Neural progenitor cell (in vitro differentiated cells): Measurements from ENCODE around the gene SRP14. TPM values are rescaled to one million over a fixed set of nuclear protein-coding genes. Genes with fewer than 3 reads are reported as not detected.
A peak's percentile ranks its signal among the peaks of the same experiment; 100 is the strongest.

ENCODE experiments used
- DNase-seq: peaks from one replicate; pipeline ENCODE4 v3.0.0-alpha.2; 2016; ENCODE audit warnings: low spot score
- H2AFZ ChIP-seq: fragments of 200-600 bp; sonication (generic); replicated peaks from 2 replicates; pipeline ENCODE4 v1.6.1; 2016; ENCODE audit warnings: antibody characterized with exemption
- H3F3A ChIP-seq: fragments of 200-600 bp; sonication (generic); 2 replicates; pipeline ENCODE4 v1.6.1; 2016; ENCODE audit warnings: antibody characterized with exemption, low read depth
- H3K27ac ChIP-seq: fragments of 200-600 bp; sonication (generic); 2 replicates; pipeline ENCODE4 v1.5.1; 2016; ENCODE audit warnings: mild to moderate bottlenecking
- H3K27me3 ChIP-seq: fragments of 200-600 bp; sonication (generic); 2 replicates; pipeline ENCODE4 v1.6.1; 2016; ENCODE audit warnings: mild to moderate bottlenecking, moderate library complexity
- H3K36me3 ChIP-seq: fragments of 200-600 bp; sonication (generic); 2 replicates; pipeline ENCODE4 v1.5.1; 2016
- H3K4me1 ChIP-seq: fragments of 200-600 bp; sonication (generic); 2 replicates; pipeline ENCODE4 v1.6.1; 2016; ENCODE audit warnings: mixed run types
- H3K4me2 ChIP-seq: fragments of 200-600 bp; sonication (generic); 2 replicates; pipeline ENCODE4 v1.6.1; 2016
- H3K4me3 ChIP-seq: fragments of 200-600 bp; sonication (generic); 2 replicates; pipeline ENCODE4 v1.5.1; 2016
- H3K79me2 ChIP-seq: fragments of 200-600 bp; sonication (generic); 2 replicates; pipeline ENCODE4 v1.6.1; 2016; ENCODE audit warnings: low read depth
- H3K9ac ChIP-seq: fragments of 200-600 bp; sonication (generic); 2 replicates; pipeline ENCODE4 v1.6.1; 2016
- H3K9me3 ChIP-seq: fragments of 200-600 bp; sonication (generic); 2 replicates; pipeline ENCODE4 v1.5.1; 2016; ENCODE audit warnings: low read depth
- H4K20me1 ChIP-seq: fragments of 200-600 bp; sonication (generic); 2 replicates; pipeline ENCODE4 v1.6.1; 2016; ENCODE audit warnings: low read depth
- H3K27ac Mint-ChIP-seq: 3 replicates; pipeline ENCODE4 v1.8.0; 2021; ENCODE audit warnings: mixed read lengths
- H3K27me3 Mint-ChIP-seq: 2 replicates; pipeline ENCODE4 v1.8.0; 2022; ENCODE audit warnings: low read depth, mild to moderate bottlenecking, inconsistent platforms, moderate library complexity, mixed read lengths; ENCODE audit not compliant: insufficient read depth
- H3K36me3 Mint-ChIP-seq: 3 replicates; pipeline ENCODE4 v1.8.0; 2021; ENCODE audit warnings: mixed read lengths
- H3K4me1 Mint-ChIP-seq: 3 replicates; pipeline ENCODE4 v1.8.0; 2021; ENCODE audit warnings: mixed read lengths
- H3K4me3 Mint-ChIP-seq: 3 replicates; pipeline ENCODE4 v1.8.0; 2021; ENCODE audit warnings: mild to moderate bottlenecking, moderate library complexity, mixed read lengths
- H3K9me3 Mint-ChIP-seq: 3 replicates; pipeline ENCODE4 v1.8.0; 2020; ENCODE audit warnings: mixed read lengths
- CTCF ChIP-seq: fragments of 200-600 bp; sonication (generic); IDR thresholded peaks from 2 replicates; pipeline ENCODE4 v1.5.1; 2017; ENCODE audit warnings: antibody characterized with exemption, mild to moderate bottlenecking
- EZH2 ChIP-seq: fragments of 200-600 bp; sonication (generic); IDR thresholded peaks from 2 replicates; pipeline ENCODE4 v1.6.1; 2017; ENCODE audit warnings: antibody characterized with exemption, mild to moderate bottlenecking, moderate library complexity
- EZH2phosphoT487 ChIP-seq: fragments of 200-600 bp; sonication (generic); IDR thresholded peaks from 2 replicates; pipeline ENCODE4 v1.6.1; 2017; ENCODE audit warnings: antibody characterized with exemption
- total RNA-seq: library from RNA; depleted of rRNA; stranded (reverse); fragments of >200 nt; gene quantifications from 2 replicates; pipeline ENCODE4 v1.2.3, GENCODE V29; 2015; ENCODE audit warnings: low replicate concordance

SRP14 gene
- total RNA-seq, 1 donor from 2014 or later = 461 TPM

GRCh38 chr15:40010686-40011085 is 28.3 kb downstream of the SRP14 start:
- H3K4me1 Mint-ChIP-seq = peaks cover 51% of the 10 kb centered on the region
- H3K4me3 Mint-ChIP-seq = peak overlapping the region; percentile 51
- Histone ChIP-seq H3F3A (peaks cover 10% of the 10 kb centered on the region), H3K4me1 (peaks cover 12% of the 10 kb centered on the region), H3K79me2 (no peaks in the 10 kb centered on the region), H3K4me2 (peak overlapping the region; percentile 18), H3K9ac (no peak overlapping the region), H2AFZ (no peak overlapping the region), H3K27me3 (no peaks in the 10 kb centered on the region), H4K20me1 (no peaks in the 10 kb centered on the region), H3K27ac (peak overlapping the region; percentile 37), H3K9me3 (peaks cover 23% of the 10 kb centered on the region), H3K36me3 (peaks cover 32% of the 10 kb centered on the region), H3K4me3 (no peak overlapping the region)
- TF ChIP-seq CTCF (no peak), EZH2 (no peak), EZH2phosphoT487 (no peak)
- peaks cover 3% of the 10 kb centered on the region for H3K27me3 Mint-ChIP-seq
- peaks cover 51% of the 10 kb centered on the region for H3K36me3 Mint-ChIP-seq
- H3K9me3 Mint-ChIP-seq = peaks cover 29% of the 10 kb centered on the region
- peak overlapping the region; percentile 98 for H3K27ac Mint-ChIP-seq
- peak; percentile 20 for DNase-seq

- no peak overlapping the region for H3K27ac ChIP-seq
- no peaks in the 10 kb centered on the region for H3K27me3 ChIP-seq
- H4K20me1 ChIP-seq = no peaks in the 10 kb centered on the region
- peaks cover 24% of the 10 kb centered on the region for H3K36me3 ChIP-seq
- H3K4me1 ChIP-seq = peaks cover 15% of the 10 kb centered on the region
- no peak overlapping the region for H2AFZ ChIP-seq
- H3K27me3 Mint-ChIP-seq = peaks cover under 1% of the 10 kb centered on the region
- peaks cover 56% of the 10 kb centered on the region for H3K4me1 Mint-ChIP-seq
- DNase-seq = no peak
- H3K36me3 Mint-ChIP-seq = peaks cover 32% of the 10 kb centered on the region
- H3K79me2 ChIP-seq = no peaks in the 10 kb centered on the region
- H3K4me3 ChIP-seq = no peak overlapping the region
- H3F3A ChIP-seq = peaks cover 8% of the 10 kb centered on the region
- H3K9me3 Mint-ChIP-seq = peaks cover 5% of the 10 kb centered on the region
- H3K4me3 Mint-ChIP-seq = no peak overlapping the region
- H3K27ac Mint-ChIP-seq = no peak overlapping the region
- H3K4me2 ChIP-seq = no peak overlapping the region
- TF ChIP-seq CTCF (no peak), EZH2phosphoT487 (no peak), EZH2 (no peak)
- H3K9ac ChIP-seq = no peak overlapping the region
- H3K9me3 ChIP-seq = peaks cover 5% of the 10 kb centered on the region
Measured at GRCh38 chr15:40008061-40008765, 30.8 kb downstream of the SRP14 start.

- H3K4me1 Mint-ChIP-seq = peaks cover 50% of the 10 kb centered on the region
- no peak for TF ChIP-seq CTCF
- no peak for TF ChIP-seq EZH2phosphoT487
- TF ChIP-seq EZH2 = no peak
- H3K9me3 Mint-ChIP-seq = no peaks in the 10 kb centered on the region
- peaks cover 9% of the 10 kb centered on the region for H3K36me3 ChIP-seq
- H3K79me2 ChIP-seq = no peaks in the 10 kb centered on the region
- no peak overlapping the region for H3K4me3 Mint-ChIP-seq
- H3K4me1 ChIP-seq = peaks cover 20% of the 10 kb centered on the region
- H3K36me3 Mint-ChIP-seq = peaks cover 26% of the 10 kb centered on the region
- no peak overlapping the region for H3K27ac Mint-ChIP-seq
- no peak overlapping the region for H3K9ac ChIP-seq
- H3K27me3 ChIP-seq = no peaks in the 10 kb centered on the region
- peaks cover 10% of the 10 kb centered on the region for H3F3A ChIP-seq
- no peak overlapping the region for H3K4me2 ChIP-seq
- no peak overlapping the region for H3K4me3 ChIP-seq
- no peaks in the 10 kb centered on the region for H4K20me1 ChIP-seq
- DNase-seq = no peak
- no peaks in the 10 kb centered on the region for H3K27me3 Mint-ChIP-seq
- H2AFZ ChIP-seq = no peak overlapping the region
- H3K9me3 ChIP-seq = no peaks in the 10 kb centered on the region
- no peak overlapping the region for H3K27ac ChIP-seq
Measured at GRCh38 chr15:40006646-40007045, 32.3 kb downstream of the SRP14 start.
